ENCODE measurements around the gene WHRN. TPM values are rescaled to one million over a fixed set of nuclear protein-coding genes. Genes with fewer than 3 reads are reported as not detected.

Gene WHRN
- total and polyA plus RNA-seq, 2 of the 13 experiments (the other 11 are each of a cell fraction or from before 2014, with no cell fraction given), result 2.3 to 5.3 TPM

DNA sequence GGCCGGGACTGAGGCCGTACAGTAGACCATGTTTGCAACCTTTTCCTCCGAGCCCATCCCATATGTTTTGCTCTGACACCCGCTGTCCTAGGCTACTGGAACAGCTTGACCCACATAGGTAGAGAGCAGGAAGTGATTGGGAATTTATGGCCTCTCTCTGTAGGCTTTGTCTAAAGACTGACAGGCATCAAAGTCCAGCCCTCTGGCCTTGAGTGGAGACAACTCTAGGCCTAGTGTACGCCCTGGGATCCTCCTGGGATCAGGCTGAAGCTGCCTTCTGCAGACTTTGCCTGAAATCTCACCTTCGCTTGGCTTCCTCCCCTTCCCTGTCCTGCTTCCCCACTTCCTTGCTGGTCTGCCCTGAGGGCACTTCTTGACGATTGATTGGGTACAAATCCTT lies 103.9 kb downstream of the WHRN start (continued):
- TF ChIP-seq, protein P1, sequence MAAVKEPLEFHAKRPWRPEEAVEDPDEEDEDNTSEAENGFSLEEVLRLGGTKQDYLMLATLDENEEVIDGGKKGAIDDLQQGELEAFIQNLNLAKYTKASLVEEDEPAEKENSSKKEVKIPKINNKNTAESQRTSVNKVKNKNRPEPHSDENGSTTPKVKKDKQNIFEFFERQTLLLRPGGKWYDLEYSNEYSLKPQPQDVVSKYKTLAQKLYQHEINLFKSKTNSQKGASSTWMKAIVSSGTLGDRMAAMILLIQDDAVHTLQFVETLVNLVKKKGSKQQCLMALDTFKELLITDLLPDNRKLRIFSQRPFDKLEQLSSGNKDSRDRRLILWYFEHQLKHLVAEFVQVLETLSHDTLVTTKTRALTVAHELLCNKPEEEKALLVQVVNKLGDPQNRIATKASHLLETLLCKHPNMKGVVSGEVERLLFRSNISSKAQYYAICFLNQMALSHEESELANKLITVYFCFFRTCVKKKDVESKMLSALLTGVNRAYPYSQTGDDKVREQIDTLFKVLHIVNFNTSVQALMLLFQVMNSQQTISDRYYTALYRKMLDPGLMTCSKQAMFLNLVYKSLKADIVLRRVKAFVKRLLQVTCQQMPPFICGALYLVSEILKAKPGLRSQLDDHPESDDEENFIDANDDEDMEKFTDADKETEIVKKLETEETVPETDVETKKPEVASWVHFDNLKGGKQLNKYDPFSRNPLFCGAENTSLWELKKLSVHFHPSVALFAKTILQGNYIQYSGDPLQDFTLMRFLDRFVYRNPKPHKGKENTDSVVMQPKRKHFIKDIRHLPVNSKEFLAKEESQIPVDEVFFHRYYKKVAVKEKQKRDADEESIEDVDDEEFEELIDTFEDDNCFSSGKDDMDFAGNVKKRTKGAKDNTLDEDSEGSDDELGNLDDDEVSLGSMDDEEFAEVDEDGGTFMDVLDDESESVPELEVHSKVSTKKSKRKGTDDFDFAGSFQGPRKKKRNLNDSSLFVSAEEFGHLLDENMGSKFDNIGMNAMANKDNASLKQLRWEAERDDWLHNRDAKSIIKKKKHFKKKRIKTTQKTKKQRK (IDR thresholded peaks at IDR 0.05; ENCODE audit: low read length), result no peak
- no peak for TF ChIP-seq RBM39 (IDR thresholded peaks at IDR 0.05; ENCODE audit: low read depth, low read length, poor library complexity, severe bottlenecking)
- TF ChIP-seq GATAD2A (CRISPR knock-in tag; IDR thresholded peaks at IDR 0.05), result peak; percentile 57
- no peak for TF ChIP-seq KDM3A (CRISPR knock-in tag; IDR thresholded peaks at IDR 0.05; ENCODE audit: low read depth)
- no peak for TF ChIP-seq UBTF (CRISPR knock-in tag; IDR thresholded peaks at IDR 0.05)
- no peak for TF ChIP-seq FOXJ3 (CRISPR knock-in tag; IDR thresholded peaks at IDR 0.05; ENCODE audit: borderline replicate concordance)
- no peak for TF ChIP-seq MEF2D (CRISPR knock-in tag; IDR thresholded peaks at IDR 0.05)
- no peak for TF ChIP-seq ZNF605 (CRISPR knock-in tag; IDR thresholded peaks at IDR 0.05)
- TF ChIP-seq CCDC6 (CRISPR knock-in tag; IDR thresholded peaks at IDR 0.05), result 0 out of 2 replicates have a peak, but pooled peaks have one; percentile 38
- 0 out of 2 replicates have a peak, but pooled peaks have one; percentile 34 for TF ChIP-seq ZNF788 (CRISPR knock-in tag; IDR thresholded peaks at IDR 0.05; ENCODE audit: borderline replicate concordance)
- no peak for TF ChIP-seq ZNF841 (CRISPR knock-in tag; IDR thresholded peaks at IDR 0.05; ENCODE audit: borderline replicate concordance)
- no peak for TF ChIP-seq CC2D1A (CRISPR knock-in tag; IDR thresholded peaks at IDR 0.05)
- no peak for TF ChIP-seq ZNF207 (IDR thresholded peaks at IDR 0.05; ENCODE audit: borderline replicate concordance)
- no peak for TF ChIP-seq DR1 (CRISPR knock-in tag; IDR thresholded peaks at IDR 0.05)
- no peak for TF ChIP-seq SP140L (CRISPR knock-in tag; IDR thresholded peaks at IDR 0.05; ENCODE audit: borderline replicate concordance)
- TF ChIP-seq JUND (CRISPR knock-in tag; IDR thresholded peaks at IDR 0.05), result no peak
- no peak for TF ChIP-seq TGIF2 (CRISPR knock-in tag; IDR thresholded peaks at IDR 0.05)
- TF ChIP-seq SOX13 (IDR thresholded peaks at IDR 0.05), result no peak
- peak in 1 of 2 experiments; percentile 19; a peak in 1 of 4 replicates for TF ChIP-seq SOX13 (CRISPR knock-in tag; conservative IDR thresholded peaks at IDR 0.05 in 1 of 2, IDR thresholded peaks at IDR 0.05 in 1 of 2)
- no peak for TF ChIP-seq EEA1 (CRISPR knock-in tag; IDR thresholded peaks at IDR 0.05; ENCODE audit: borderline replicate concordance)
- TF ChIP-seq ARID5B (CRISPR knock-in tag; IDR thresholded peaks at IDR 0.05), result peak; percentile 53
- no peak for TF ChIP-seq RFXAP (CRISPR knock-in tag; IDR thresholded peaks at IDR 0.05; ENCODE audit: borderline replicate concordance)
- peak; percentile 68; the same call in 1 of the 2 replicates for TF ChIP-seq ZNF292 (CRISPR knock-in tag; IDR thresholded peaks at IDR 0.05; ENCODE audit: borderline replicate concordance, low read depth)

Data from HepG2 (cell line).